DLD1 (cell line): Measurements from ENCODE around the gene RAB19.
"Not testable (repeated sequence)": the region's sequence is repeated elsewhere in the genome, so short reads cannot be mapped to it uniquely, and the experiment has no call there.

Experiments used
- in situ Hi-C: cut with HindIII; loops from 2 replicates; pipeline ENCODE4 v1.10.0; 2017; ENCODE audit warnings: low sequenced_read_pairs

Gene RAB19

GRCh38 chr7:140453273-140453672 is 49.4 kb downstream of the RAB19 start:
- in situ Hi-C loops: no loop called here

GRCh38 chr7:140453785-140454656 is 50.2 kb downstream of the RAB19 start:
- in situ Hi-C loops: not testable (repeated sequence)

GRCh38 chr7:140454657-140455015 is 50.8 kb downstream of the RAB19 start:
- in situ Hi-C loops: no loop called here

- in situ Hi-C loops: no loop called here
Observed at GRCh38 chr7:140455743-140456142, 51.9 kb downstream of the RAB19 start.

- in situ Hi-C loops: no loop called here
Observed at GRCh38 chr7:140456551-140457051, 52.7 kb downstream of the RAB19 start.

GRCh38 chr7:140458201-140458600 is 54.3 kb downstream of the RAB19 start:
- in situ Hi-C loops: no loop called here

- in situ Hi-C loops: no loop called here
Observed at GRCh38 chr7:140458916-140459315, 55.1 kb downstream of the RAB19 start.

GRCh38 chr7:140463111-140463510 is 59.3 kb downstream of the RAB19 start:
- in situ Hi-C loops: no loop called here

- in situ Hi-C loops: no loop called here
Observed at GRCh38 chr7:140475747-140476333, 72.0 kb downstream of the RAB19 start.

- in situ Hi-C loops: no loop called here
Observed at GRCh38 chr7:140476698-140477261, 72.9 kb downstream of the RAB19 start.
